Keratinocyte (primary cell): ENCODE measurements around the gene INAFM2. TPM values are rescaled to one million over a fixed set of nuclear protein-coding genes. Genes with fewer than 3 reads are reported as not detected.

Source experiments
- DNase-seq: peaks from one replicate; pipeline ENCODE4 v3.0.0-alpha.2; 2011; ENCODE audit warnings: low read depth, missing footprints, low spot score
- FAIRE-seq: peaks from 2 replicates; lab custom pipeline; 2011; peaks lifted over from hg19 to GRCh38; lab: Jason Lieb, UNC
- H2AFZ ChIP-seq: 2 replicates; pipeline ENCODE4 v1.6.0; 2012; ENCODE audit warnings: low read length, control low read depth, inconsistent platforms; ENCODE audit not compliant: control insufficient read depth
- H3K27ac ChIP-seq: 2 replicates; pipeline ENCODE4 v1.5.1; 2011; ENCODE audit warnings: low read length; ENCODE audit not compliant: control insufficient read depth, insufficient read depth
- H3K27me3 ChIP-seq: 3 replicates; pipeline ENCODE4 v1.6.0; 2011; ENCODE audit warnings: low read length; ENCODE audit not compliant: control insufficient read depth, insufficient read depth; ENCODE audit errors: extremely low read depth
- H3K36me3 ChIP-seq, 2 experiments: 2 replicates in 1 of 2; 3 replicates in 1 of 2; pipeline ENCODE4 v1.5.1; 2011; ENCODE audit warnings: low read length in 2 of 2, mild to moderate bottlenecking in 1 of 2; ENCODE audit not compliant: control insufficient read depth in 2 of 2, insufficient read depth in 2 of 2; ENCODE audit errors: extremely low read depth in 1 of 2
- H3K4me1 ChIP-seq: 3 replicates; pipeline ENCODE4 v1.5.1; 2011; ENCODE audit warnings: low read length; ENCODE audit not compliant: control insufficient read depth, insufficient read depth; ENCODE audit errors: extremely low read depth
- H3K4me2 ChIP-seq: 3 replicates; pipeline ENCODE4 v1.6.0; 2011; ENCODE audit warnings: low read depth, low read length; ENCODE audit not compliant: control insufficient read depth, insufficient read depth; ENCODE audit errors: extremely low read depth
- H3K4me3 ChIP-seq, 3 experiments: fragments of 200-600 bp in 1 of 3; sonication (generic) in 1 of 3; 2 replicates in 2 of 3; 3 replicates in 1 of 3; pipeline ENCODE4 v1.5.1; 2011 to 2016; ENCODE audit warnings: low read length in 3 of 3, mild to moderate bottlenecking in 3 of 3, control low read depth in 2 of 3, inconsistent platforms in 1 of 3, low read depth in 1 of 3, mixed read lengths in 1 of 3, mixed run types in 1 of 3, moderate library complexity in 1 of 3; ENCODE audit not compliant: control insufficient read depth in 2 of 3, insufficient read depth in 2 of 3; ENCODE audit errors: extremely low read depth in 1 of 3
- H3K79me2 ChIP-seq: 2 replicates; pipeline ENCODE4 v1.6.0; 2012; ENCODE audit warnings: low read length; ENCODE audit not compliant: control insufficient read depth, insufficient read depth
- H3K9ac ChIP-seq: 3 replicates; pipeline ENCODE4 v1.6.0; 2011; ENCODE audit warnings: low read length; ENCODE audit not compliant: control insufficient read depth, insufficient read depth; ENCODE audit errors: extremely low read depth
- H3K9me1 ChIP-seq: 3 replicates; pipeline ENCODE4 v1.6.0; 2011; ENCODE audit warnings: low read length; ENCODE audit not compliant: control insufficient read depth, insufficient read depth; ENCODE audit errors: extremely low read depth
- H3K9me3 ChIP-seq: 2 replicates; pipeline ENCODE4 v1.5.1; 2012; ENCODE audit warnings: low read depth, low read length; ENCODE audit not compliant: control insufficient read depth
- H4K20me1 ChIP-seq: 3 replicates; pipeline ENCODE4 v1.6.0; 2011; ENCODE audit warnings: low read length; ENCODE audit not compliant: control insufficient read depth, insufficient read depth; ENCODE audit errors: extremely low read depth
- EZH2 ChIP-seq: IDR thresholded peaks from one replicate; pipeline ENCODE4 v1.6.1; 2012; ENCODE audit warnings: inconsistent platforms, mild to moderate bottlenecking, low read length, moderate library complexity
- dilution Hi-C: fragments of 300-500 bp; cut with MboI; formaldehyde crosslinking; loops from one replicate; pipeline ENCODE4 v1.7.0; 2020; ENCODE audit warnings: low sequenced_read_pairs; ENCODE audit not compliant: extremely low pct_ligation_motif_present
- polyA plus RNA-seq, 5 experiments: library from polyadenylated mRNA; depleted of rRNA in 3 of 5; stranded (reverse) in 3 of 5; stranded (forward) in 1 of 5; unstranded in 1 of 5; fragments of >200 nt; gene quantifications; 1 replicate in 1 of 5; 2 replicates in 3 of 5; 3 replicates in 1 of 5; pipeline versions ENCODE4 v1.2.1 to v1.2.3, GENCODE V29; 2011 to 2012; ENCODE audit warnings: missing spikeins in 2 of 5, low read depth in 1 of 5, low replicate concordance in 1 of 5
- TF ChIP-seq, protein P1 (sequence below), 3 experiments: IDR thresholded peaks in 1 of 3; conservative IDR thresholded peaks in 1 of 3; optimal IDR thresholded peaks in 1 of 3; 2 replicates in 2 of 3; 3 replicates in 1 of 3; pipeline versions ENCODE3 to v1.5.1; 2011; ENCODE audit warnings: low read length in 3 of 3, mild to moderate bottlenecking in 3 of 3, moderate library complexity in 2 of 3, control low read depth in 1 of 3, inconsistent platforms in 1 of 3; ENCODE audit not compliant: insufficient read depth in 2 of 3; ENCODE audit errors: extremely low read depth in 1 of 3

Gene INAFM2
- polyA plus RNA-seq, 1 donor (not counting 4 experiments of a cell fraction or from before 2014, with no cell fraction given) = 15.2 TPM

DNA sequence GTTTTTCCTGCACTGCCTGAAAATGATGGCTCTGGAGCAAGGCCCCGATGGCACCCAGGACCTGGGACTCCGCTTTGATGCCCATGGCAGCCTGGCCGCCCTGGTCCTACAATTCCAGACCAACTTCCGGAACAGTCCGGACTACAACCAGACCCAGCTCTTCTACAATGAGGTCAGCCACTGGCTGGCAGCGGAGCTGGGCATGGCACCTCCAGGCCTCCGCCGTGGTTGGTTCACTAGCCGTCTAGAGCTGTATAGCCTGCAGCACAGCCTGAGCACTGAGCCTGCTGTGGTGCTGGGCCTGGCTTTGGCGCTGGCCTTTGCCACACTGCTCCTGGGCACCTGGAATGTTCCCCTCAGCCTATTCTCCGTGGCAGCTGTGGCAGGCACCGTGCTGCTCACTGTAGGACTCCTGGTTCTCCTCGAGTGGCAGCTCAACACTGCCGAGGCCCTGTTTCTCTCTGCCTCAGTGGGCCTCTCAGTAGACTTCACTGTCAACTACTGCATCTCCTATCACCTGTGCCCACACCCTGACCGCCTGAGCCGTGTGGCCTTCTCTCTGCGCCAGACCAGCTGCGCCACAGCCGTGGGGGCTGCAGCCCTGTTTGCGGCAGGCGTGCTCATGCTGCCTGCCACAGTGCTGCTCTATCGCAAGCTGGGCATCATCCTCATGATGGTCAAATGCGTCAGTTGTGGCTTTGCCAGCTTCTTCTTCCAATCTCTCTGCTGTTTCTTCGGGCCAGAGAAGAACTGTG, 45.4 kb downstream of the INAFM2 start:
- Histone ChIP-seq H3K4me1 (peaks cover 12% of the 10 kb centered on the region), H3K4me2 (no peak overlapping the region), H3K36me3 (no peaks in the 10 kb centered on the region), H3K9me1 (no peaks in the 10 kb centered on the region), H2AFZ (no peak overlapping the region), H3K4me3 (no peak overlapping the region), H3K79me2 (no peaks in the 10 kb centered on the region), H4K20me1 (no peaks in the 10 kb centered on the region), H3K27ac (no peak overlapping the region), H3K27me3 (peaks cover 4% of the 10 kb centered on the region), H3K9ac (no peak overlapping the region), H3K9me3 (no peaks in the 10 kb centered on the region)
- TF ChIP-seq, protein P1, sequence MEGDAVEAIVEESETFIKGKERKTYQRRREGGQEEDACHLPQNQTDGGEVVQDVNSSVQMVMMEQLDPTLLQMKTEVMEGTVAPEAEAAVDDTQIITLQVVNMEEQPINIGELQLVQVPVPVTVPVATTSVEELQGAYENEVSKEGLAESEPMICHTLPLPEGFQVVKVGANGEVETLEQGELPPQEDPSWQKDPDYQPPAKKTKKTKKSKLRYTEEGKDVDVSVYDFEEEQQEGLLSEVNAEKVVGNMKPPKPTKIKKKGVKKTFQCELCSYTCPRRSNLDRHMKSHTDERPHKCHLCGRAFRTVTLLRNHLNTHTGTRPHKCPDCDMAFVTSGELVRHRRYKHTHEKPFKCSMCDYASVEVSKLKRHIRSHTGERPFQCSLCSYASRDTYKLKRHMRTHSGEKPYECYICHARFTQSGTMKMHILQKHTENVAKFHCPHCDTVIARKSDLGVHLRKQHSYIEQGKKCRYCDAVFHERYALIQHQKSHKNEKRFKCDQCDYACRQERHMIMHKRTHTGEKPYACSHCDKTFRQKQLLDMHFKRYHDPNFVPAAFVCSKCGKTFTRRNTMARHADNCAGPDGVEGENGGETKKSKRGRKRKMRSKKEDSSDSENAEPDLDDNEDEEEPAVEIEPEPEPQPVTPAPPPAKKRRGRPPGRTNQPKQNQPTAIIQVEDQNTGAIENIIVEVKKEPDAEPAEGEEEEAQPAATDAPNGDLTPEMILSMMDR (optimal IDR thresholded peaks at IDR 0.05 in 1 of 3, IDR thresholded peaks at IDR 0.05 in 1 of 3, conservative IDR thresholded peaks at IDR 0.05 in 1 of 3; ENCODE audit: extremely low read depth in 1 of 3, insufficient read depth in 2 of 3, low read length in 3 of 3) = no peak
- no peak for FAIRE-seq
- dilution Hi-C loops = no loop called here
- no peak for DNase-seq

DNA sequence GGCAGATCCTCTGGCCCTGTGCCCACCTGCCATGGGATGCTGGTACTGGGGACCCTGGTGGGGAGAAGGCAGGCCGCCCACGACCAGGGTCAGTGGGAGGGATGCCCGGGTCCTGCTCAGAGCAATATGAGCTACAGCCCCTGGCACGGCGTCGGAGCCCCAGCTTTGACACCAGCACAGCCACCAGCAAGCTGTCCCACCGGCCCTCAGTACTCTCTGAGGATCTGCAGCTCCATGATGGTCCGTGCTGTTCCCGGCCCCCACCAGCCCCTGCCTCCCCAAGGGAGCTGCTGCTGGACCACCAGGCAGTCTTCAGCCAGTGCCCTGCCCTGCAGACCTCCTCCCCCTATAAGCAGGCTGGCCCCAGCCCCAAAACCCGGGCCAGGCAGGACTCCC, 46.0 kb downstream of the INAFM2 start:
- Histone ChIP-seq H2AFZ (no peak overlapping the region), H3K27me3 (peaks cover 4% of the 10 kb centered on the region), H3K9me1 (no peaks in the 10 kb centered on the region), H3K9ac (no peak overlapping the region), H3K36me3 (no peaks in the 10 kb centered on the region), H3K4me1 (peaks cover 11% of the 10 kb centered on the region), H3K27ac (no peak overlapping the region), H3K79me2 (no peaks in the 10 kb centered on the region), H4K20me1 (no peaks in the 10 kb centered on the region), H3K4me2 (no peak overlapping the region), H3K9me3 (no peaks in the 10 kb centered on the region), H3K4me3 (no peak overlapping the region)
- no peak for FAIRE-seq
- dilution Hi-C loops = no loop called here
- TF ChIP-seq, protein P1 (optimal IDR thresholded peaks at IDR 0.05 in 1 of 3, IDR thresholded peaks at IDR 0.05 in 1 of 3, conservative IDR thresholded peaks at IDR 0.05 in 1 of 3; ENCODE audit: extremely low read depth in 1 of 3, insufficient read depth in 2 of 3, low read length in 3 of 3) = no peak
- TF ChIP-seq EZH2 = no peak
- no peak for DNase-seq
